ENCODE results near the gene SMIM41.
"Not testable (repeated sequence)": the region's sequence is repeated elsewhere in the genome, so short reads cannot be mapped to it uniquely, and the experiment has no call there.

Gene SMIM41

GRCh38 chr12:52085682-52086180 lies 6.2 kb downstream of the SMIM41 start:
- FAIRE-seq, result no peak

- no peak for FAIRE-seq
These were observed 6.9 kb downstream of the SMIM41 start for GRCh38 chr12:52086366-52086765.

- no peak for FAIRE-seq
These were observed 7.7 kb downstream of the SMIM41 start for GRCh38 chr12:52086944-52087835.

- FAIRE-seq, result no peak
These were observed 8.7 kb downstream of the SMIM41 start for GRCh38 chr12:52087961-52088820.

- no peak for FAIRE-seq
These were observed 10.0 kb downstream of the SMIM41 start for GRCh38 chr12:52089491-52089890.

DNA sequence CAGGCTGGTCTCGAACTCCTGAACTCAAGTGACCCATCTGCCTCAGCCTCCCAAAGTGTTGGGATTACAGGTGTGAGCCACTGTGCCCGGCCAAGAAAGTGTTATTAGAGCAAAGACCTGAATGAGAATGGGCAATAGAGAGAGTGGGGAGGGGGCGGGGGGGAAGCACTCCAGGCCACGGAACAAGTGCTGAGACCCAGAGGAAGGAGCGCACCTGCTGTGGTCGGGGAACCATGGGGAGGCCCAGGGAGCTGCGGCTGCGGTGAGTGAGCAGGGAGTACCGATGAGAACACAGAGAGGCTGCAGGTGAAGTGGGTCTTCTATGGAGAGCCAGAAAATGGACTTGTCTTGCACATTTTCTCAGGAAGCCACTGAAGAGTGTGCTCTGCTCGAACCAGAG lies 10.8 kb downstream of the SMIM41 start:
- no peak for FAIRE-seq

DNA sequence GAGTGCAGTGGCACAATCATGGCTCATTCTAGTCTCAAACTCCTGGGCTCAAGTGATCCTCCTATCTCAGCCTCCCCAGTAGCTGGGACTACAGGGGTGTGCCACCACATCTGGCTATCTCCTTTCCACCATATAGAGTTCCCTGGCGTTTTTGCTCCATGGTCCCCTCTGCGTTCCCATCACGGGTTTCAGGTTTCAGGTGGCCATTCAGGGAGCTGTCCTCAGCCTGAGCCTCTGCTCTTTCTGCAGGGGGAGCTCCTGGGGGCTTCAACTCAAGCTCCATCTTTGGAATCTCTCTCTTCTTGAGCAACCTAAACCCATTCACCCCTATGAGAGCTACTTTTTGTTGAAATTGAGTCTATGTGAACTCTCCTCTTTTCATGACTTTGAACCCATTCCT lies 11.6 kb downstream of the SMIM41 start:
- FAIRE-seq, result no peak

- no peak for FAIRE-seq
These were observed 12.4 kb downstream of the SMIM41 start for GRCh38 chr12:52091869-52092268.

GRCh38 chr12:52093346-52093745 lies 13.8 kb downstream of the SMIM41 start:
- FAIRE-seq, result no peak

DNA sequence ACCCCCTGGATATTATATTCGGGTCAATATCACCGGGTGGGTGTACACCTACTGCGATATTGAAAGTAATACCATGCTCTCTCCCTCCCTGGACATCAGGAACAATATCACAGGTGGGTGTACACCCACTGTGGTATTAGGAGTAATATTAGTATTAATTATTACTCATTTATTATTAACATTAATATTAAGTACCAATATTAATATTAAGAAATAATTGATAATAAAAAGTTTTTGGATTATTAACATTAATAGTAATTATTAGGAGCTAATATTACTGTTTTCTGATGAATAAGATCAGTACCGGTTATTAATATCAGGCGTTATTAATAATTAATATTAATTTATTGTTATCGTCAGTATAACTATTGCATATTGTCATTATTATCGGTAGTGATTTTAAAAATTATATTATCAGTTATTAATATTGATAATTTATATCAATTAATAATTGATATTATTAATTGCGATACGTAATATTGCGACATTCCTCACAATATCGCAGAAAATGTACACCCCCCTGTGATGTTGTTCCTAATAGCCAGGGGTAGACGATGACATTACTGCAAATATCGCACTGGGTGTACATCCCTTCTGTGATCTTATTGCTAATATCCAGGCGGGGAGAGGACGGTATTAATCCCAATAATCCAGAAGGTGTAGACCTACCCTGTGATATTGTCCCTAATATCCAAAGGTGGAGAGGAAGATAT lies 17.0 kb downstream of the SMIM41 start:
- no peak for FAIRE-seq

DNA sequence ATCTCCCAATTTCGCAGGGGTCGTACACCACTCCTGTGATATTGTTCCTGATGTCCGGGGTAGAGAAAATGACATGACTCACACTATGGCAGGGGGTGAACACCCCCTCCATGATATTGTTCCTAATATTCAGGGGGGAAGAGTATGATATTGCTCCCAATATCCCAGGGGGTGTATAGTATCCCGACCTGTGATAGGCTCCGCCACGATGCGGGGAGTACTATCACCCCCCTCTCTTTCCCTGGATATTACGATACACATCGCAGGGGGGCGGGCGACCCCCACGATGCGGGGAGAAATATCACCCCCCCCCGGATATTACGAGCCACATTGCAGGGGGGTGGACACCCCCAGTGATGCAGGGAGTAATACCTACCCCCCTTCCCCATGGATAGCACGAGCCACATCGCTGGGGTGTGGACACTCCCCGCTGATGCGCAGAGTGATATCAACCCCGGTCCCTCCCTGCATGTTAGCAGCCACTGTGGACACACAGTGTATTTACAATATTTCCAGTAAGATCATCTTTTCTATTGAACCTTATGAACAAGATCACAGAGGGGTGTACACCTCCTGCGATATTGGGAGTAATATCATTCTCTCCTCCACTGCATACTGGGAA lies 17.7 kb downstream of the SMIM41 start:
- no peak for FAIRE-seq

DNA sequence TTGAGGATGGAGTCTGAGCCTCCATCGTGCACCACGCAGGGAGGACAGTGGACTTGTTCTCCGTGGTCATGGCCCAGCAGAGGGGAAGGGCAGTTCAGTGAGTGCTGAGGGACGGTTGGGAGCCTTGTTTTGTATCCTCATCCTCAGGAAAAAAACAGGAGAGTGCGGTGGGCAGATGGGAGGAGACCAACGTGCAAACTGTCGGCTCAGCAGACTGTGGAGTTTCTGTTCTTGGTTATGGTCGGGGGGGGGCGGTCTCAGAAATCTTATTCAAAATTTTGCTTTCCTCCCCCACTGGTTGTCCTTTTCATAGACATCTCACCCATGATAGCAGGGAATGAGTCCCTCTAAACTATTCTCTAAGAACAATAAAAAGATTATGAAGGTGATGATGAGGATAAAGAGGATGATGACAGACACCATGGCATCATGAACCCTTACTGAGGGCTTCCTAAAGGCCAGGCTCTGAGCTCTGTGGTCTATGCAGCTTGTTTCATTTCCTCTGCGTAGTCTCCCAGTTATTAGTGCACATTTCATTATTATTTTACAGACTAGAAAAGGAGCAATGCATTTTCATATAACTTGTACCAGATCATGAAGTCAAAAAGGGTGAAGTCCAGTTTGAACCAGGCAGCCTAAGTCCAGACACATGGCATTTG lies 25.1 kb downstream of the SMIM41 start:
- FAIRE-seq, result not testable (repeated sequence)

GRCh38 chr12:52116222-52117125 lies 37.0 kb downstream of the SMIM41 start:
- not testable (repeated sequence) for FAIRE-seq

- FAIRE-seq, result not testable (repeated sequence)
These were observed 38.4 kb downstream of the SMIM41 start for GRCh38 chr12:52117806-52118475.

DNA sequence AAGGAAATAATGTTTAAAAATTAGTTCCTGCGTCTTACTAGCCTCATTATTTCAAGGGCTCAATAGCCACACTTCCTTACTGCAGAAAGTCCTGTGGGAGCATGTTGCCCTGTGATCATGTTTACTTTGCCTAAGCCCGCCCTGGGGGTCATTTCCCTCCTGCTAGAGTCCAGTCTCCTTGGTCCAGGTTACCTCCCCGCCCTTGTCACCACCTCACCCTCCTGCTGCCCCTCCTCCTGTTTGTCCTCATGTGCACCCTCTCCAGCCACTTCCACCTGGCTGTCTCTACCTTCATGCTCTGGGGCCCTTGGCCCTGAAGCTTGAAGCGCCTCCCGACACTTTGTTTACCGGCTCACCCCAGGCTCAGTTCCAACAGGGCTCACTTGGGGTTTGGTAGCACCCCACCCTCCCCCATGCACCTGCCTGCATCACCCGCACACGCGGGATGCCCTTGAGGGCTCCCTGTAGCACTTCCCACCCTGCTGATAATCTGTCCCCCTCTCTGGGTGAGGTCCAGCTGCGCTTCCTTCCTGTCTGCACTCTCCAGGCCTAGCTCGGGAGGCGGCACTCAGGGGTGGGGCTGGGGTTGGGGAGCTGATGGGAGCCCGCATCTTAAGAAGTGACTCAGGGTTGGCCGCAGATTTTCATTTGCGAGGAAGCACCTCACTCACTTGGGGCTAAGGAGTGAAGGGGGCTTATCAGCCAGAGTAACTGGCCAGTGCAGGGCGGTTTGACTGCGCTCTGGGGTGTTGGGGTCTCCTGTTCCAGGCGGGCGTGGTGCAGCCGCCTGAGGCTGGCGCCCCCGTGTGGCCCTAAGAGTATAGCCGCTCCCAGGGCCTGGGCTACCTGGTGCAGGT lies 40.1 kb downstream of the SMIM41 start:
- no peak for FAIRE-seq

DNA sequence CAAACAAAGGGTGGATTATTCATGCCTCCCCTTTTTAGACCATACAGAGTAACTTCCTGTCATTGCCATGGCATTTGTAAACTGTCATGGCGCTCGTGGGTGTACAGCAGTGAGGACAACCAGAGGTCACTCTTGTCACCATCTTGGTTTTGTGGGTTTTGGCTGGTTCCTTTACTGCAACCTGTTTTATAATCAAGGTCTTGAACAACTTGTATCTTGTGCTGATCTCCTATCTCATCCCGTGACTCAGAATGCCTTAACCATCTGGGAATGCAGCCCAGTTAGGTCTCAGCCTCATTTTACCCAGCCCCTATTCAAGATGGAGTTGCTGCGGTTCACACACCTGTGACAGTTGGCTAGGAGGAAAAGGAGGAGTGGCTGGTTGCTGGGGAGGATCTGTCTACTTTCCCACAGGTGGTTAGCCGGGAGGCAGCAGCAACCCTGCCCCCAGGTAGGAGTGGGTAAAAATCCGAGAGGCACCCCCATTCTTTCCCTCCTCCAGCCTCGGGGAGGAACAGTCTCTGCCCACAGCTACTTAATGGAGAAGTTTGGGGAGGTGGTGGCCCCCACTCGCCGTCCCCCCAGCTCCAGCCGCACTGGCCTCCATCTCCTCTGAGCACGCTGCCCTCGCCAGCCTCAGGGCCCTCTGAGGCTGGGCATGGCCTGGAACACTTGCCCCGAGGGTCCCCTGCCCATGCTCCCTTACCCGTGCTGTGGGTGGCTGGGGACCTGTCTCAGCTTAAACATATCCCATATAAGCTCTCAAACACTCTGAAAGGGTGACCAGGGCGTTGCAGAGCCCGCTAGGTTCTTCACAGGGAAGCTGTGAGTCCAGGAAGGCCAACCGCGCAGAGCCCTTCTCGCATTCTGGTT lies 41.7 kb downstream of the SMIM41 start:
- no peak for FAIRE-seq

DNA sequence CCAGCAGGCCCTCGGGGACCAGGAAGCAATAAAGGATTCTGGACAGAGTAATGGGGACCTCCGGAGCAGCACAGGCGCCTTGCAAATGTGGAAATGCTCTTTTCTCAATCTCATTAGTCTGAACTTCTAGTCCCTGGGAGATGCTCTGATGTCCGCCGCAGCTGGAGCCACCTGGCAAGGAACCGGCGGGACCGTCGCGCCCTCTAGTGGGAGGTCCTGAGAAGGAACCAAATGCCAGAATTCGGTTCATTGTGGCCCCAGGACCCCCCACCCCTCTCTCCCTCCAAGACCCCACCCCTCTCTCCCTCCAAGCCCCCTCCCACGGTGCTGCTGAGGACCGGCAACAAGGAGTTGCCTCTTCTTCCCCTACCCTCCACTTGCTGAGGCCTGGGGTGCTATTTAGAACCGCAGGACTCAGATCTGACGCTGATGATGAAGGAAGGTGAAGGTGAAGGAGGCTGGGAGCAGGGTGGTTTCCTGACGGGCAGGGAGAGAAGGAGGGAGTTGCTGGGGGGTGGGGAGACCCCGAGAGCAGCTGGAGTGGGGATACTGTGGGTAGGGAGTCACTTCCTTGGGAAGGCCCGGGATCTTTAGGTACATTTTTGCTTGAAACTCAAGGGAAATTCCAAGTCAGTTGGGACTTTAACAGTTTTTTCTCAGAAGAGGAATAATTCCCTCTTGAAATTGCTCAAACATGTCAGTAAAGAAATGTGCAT lies 42.5 kb downstream of the SMIM41 start:
- no peak for FAIRE-seq

GRCh38 chr12:52122540-52122871 lies 43.0 kb downstream of the SMIM41 start:
- FAIRE-seq, result no peak
